GM12878 (cell line): ENCODE data around the gene CD38. TPM values are rescaled to one million over a fixed set of nuclear protein-coding genes. Genes with fewer than 3 reads are reported as not detected.

Experiments used
- ATAC-seq: fragments of 200-7000 bp; cut with Tn5 transposase; 3 replicates; pipeline ENCODE4 v1.9.1; 2020; ENCODE audit warnings: mild to moderate bottlenecking, moderate library complexity
- BruUV-seq: library from RNA; stranded (reverse); fragments of 400-500 nt; replicated peaks from 2 replicates; lab custom pipeline; 2021; lab: Mats Ljungman, UMichigan
- CTCF ChIA-PET: fragments of 300-600 bp; sonication (Branson Sonifier 250); formaldehyde crosslinking; extraction: SDS; loops from one replicate; lab custom pipeline; 2021; ENCODE audit warnings: inconsistent platforms; lab: Yijun Ruan, JAX
- POLR2A ChIA-PET: fragments of 350-600 bp; formaldehyde crosslinking; extraction: SDS; loops from one replicate; lab custom pipeline; 2021; ENCODE audit warnings: inconsistent platforms; lab: Charles Lee
- RAD21 ChIA-PET: fragments of 300-600 bp; sonication (Branson Sonifier 250); formaldehyde crosslinking; loops from one replicate; lab custom pipeline; 2023; ENCODE audit warnings: antibody characterized with exemption; ENCODE audit not compliant: unreplicated experiment; lab: Charles Lee
- SMC1A ChIA-PET: fragments of 300-600 bp; sonication (Branson Sonifier 250); formaldehyde crosslinking; loops from one replicate; lab custom pipeline; 2023; ENCODE audit not compliant: unreplicated experiment, uncharacterized antibody; lab: Charles Lee
- DNase-seq: peaks from one replicate; pipeline ENCODE4 v3.0.0-alpha.2; 2011; ENCODE audit warnings: low read depth, low spot score
- FAIRE-seq: peaks from 3 replicates; lab custom pipeline; 2011; peaks lifted over from hg19 to GRCh38; lab: Jason Lieb, UNC
- H2AFZ ChIP-seq: 2 replicates; pipeline ENCODE4 v1.6.0; 2011; ENCODE audit warnings: low read depth, low read length, control low read depth; ENCODE audit not compliant: control insufficient read depth
- H3K27ac ChIP-seq: 2 replicates; pipeline ENCODE4 v1.5.1; 2011; ENCODE audit warnings: control low read depth; ENCODE audit not compliant: control insufficient read depth, insufficient read depth
- H3K27me3 ChIP-seq, 2 experiments: replicated peaks in 1 of 2; 2 replicates each; pipeline versions ENCODE4 v1.6.0 to v1.6.1; 2011; ENCODE audit warnings: low read length in 1 of 2; ENCODE audit not compliant: control insufficient read depth in 2 of 2, insufficient read depth in 2 of 2
- H3K36me3 ChIP-seq, 2 experiments: 2 replicates each; pipeline ENCODE4 v1.5.1; 2011; ENCODE audit warnings: low read length in 1 of 2; ENCODE audit not compliant: control insufficient read depth in 2 of 2, insufficient read depth in 2 of 2
- H3K4me1 ChIP-seq: 2 replicates; pipeline ENCODE4 v1.6.1; 2011; ENCODE audit warnings: mild to moderate bottlenecking, low read length, moderate library complexity, mixed read lengths; ENCODE audit not compliant: control insufficient read depth, insufficient read depth
- H3K4me2 ChIP-seq: 2 replicates; pipeline ENCODE4 v1.6.0; 2011; ENCODE audit warnings: control low read depth; ENCODE audit not compliant: control insufficient read depth, insufficient read depth
- H3K4me3 ChIP-seq: fragments of 200-600 bp; sonication (generic); 2 replicates; pipeline ENCODE4 v1.5.1; 2016
- H3K79me2 ChIP-seq: 2 replicates; pipeline ENCODE4 v1.6.0; 2011; ENCODE audit warnings: low read length; ENCODE audit not compliant: control insufficient read depth, insufficient read depth
- H3K9ac ChIP-seq: 2 replicates; pipeline ENCODE4 v1.8.0; 2011; ENCODE audit warnings: low read length, control low read depth, mixed read lengths; ENCODE audit not compliant: control insufficient read depth, insufficient read depth
- H3K9me3 ChIP-seq: replicated peaks from 3 replicates; pipeline ENCODE4 v1.5.1; 2011; ENCODE audit warnings: mild to moderate bottlenecking, low read length; ENCODE audit not compliant: control insufficient read depth, insufficient read depth
- H4K20me1 ChIP-seq: 2 replicates; pipeline ENCODE4 v1.6.0; 2011; ENCODE audit not compliant: control insufficient read depth, insufficient read depth
- SP1 ChIP-seq: IDR thresholded peaks from one replicate; pipeline ENCODE4 v1.6.1; 2011; ENCODE audit warnings: low read depth, low read length
- SREBF2 ChIP-seq: IDR thresholded peaks from 2 replicates; pipeline ENCODE4 v1.6.1; 2012; ENCODE audit warnings: mild to moderate bottlenecking, low read length
- WGBS: methylation state at CpG from one replicate; pipeline ENCODE4 v1.1.6; 2016; ENCODE audit warnings: low lambda C conversion rate; ENCODE audit not compliant: insufficient replicate concordance, insufficient coverage; ENCODE audit errors: missing lambda C conversion rate; 5-methylcytosine and 5-hydroxymethylcytosine counted together
- in situ Hi-C: fragments of 300-500 bp; cut with MboI; formaldehyde crosslinking; loops from 9 replicates; pipeline ENCODE4 v1.14.3; 2018; ENCODE audit warnings: mixed read lengths
- intact Hi-C: fragments of 100-400 bp; cut with micrococcal nuclease; formaldehyde crosslinking; loops from one replicate; pipeline ENCODE4 v1.14.2; 2022; ENCODE audit not compliant: unreplicated experiment
- polyA plus RNA-seq, 11 experiments: library from polyadenylated mRNA; depleted of rRNA in 4 of 11; unstranded in 6 of 11; stranded (reverse) in 5 of 11; fragments of >200 nt; fragmentation: Nextera tagmentation in 4 of 11; fragmentation: Illumina TruSeq in 1 of 11; extraction: Ambion mirVana in 4 of 11; extraction: Trizol in 1 of 11; gene quantifications; 1 replicate in 1 of 11; 2 replicates in 10 of 11; pipeline versions ENCODE4 v1.2.1 to v1.2.3, GENCODE V29; 2011 to 2016; ENCODE audit warnings: inconsistent platforms in 2 of 11, missing spikeins in 2 of 11, low read depth in 1 of 11
- total RNA-seq, 4 experiments: library from RNA; depleted of rRNA in 3 of 4; stranded (reverse); fragments of >200 nt in 3 of 4; fragmentation: Illumina TruSeq in 1 of 4; extraction: Trizol in 1 of 4; gene quantifications; 2 replicates each; pipeline versions ENCODE4 v1.2.1 to v1.2.3, GENCODE V29; 2013 to 2021
- TF ChIP-seq, protein P1 (sequence below): IDR thresholded peaks from 2 replicates; pipeline ENCODE4 v1.6.1; 2011; ENCODE audit warnings: borderline replicate concordance, low read depth, mild to moderate bottlenecking, moderate library complexity, low read length; ENCODE audit not compliant: insufficient read depth, poor library complexity, severe bottlenecking
- TF ChIP-seq, protein P2 (sequence below): fragments of 450-650 bp; IDR thresholded peaks from 2 replicates; pipeline ENCODE4 v1.6.1; 2016; ENCODE audit warnings: mild to moderate bottlenecking, moderate library complexity, borderline replicate concordance

The CD38 gene
- total and polyA plus RNA-seq, 10 of the 15 experiments (the other 5 are each of a cell fraction or from before 2014, with no cell fraction given) = 3.5 to 39.8 (median 12.7) TPM

DNA sequence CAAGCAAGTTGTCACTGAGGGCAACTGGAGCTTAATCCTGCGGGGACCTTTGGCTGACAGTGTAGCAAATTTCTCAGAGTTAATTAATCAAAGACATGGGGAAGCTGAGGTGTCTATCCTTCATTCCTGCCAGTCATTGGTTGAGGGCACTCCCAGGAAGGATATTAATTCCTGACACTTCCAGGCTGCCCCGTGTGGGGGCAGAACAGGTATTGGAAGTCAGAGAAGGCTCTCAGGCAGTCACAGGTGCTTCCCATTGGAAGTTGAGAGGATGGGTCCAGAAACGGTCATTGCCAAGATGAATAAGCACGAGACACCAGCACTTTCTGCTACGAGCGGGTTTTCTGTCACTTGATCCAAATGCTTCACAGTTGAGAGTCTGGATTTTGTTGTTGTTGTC lies 29.1 kb upstream of the CD38 start:
- intact Hi-C loops = no loop called here
- no peak for FAIRE-seq

More for the DNA sequence above, 29.1 kb upstream of the CD38 start:
- ChIA-PET POLR2A (no interaction called here), CTCF (interaction anchor here (0.6 to 1.9 kb wide), 6 partner anchors 12 to 269 kb away, joined by 3 to 7 read pairs (median 4); no protein-coding TSS in a partner anchor), RAD21 (interaction anchor here (1.7 kb wide), 1 partner anchor 135 kb away, joined by 3 read pairs; no protein-coding TSS in a partner anchor), SMC1A (interaction anchor here (0.9 to 2.5 kb wide), 4 partner anchors 9 to 133 kb away, joined by 3 to 7 read pairs (median 4); no protein-coding TSS in a partner anchor)
- no peak overlapping the region for H3K4me3 ChIP-seq
- no peaks in the 10 kb centered on the region for H3K79me2 ChIP-seq
- no peaks in the 10 kb centered on the region for H3K9me3 ChIP-seq
- BruUV-seq = no TSS peak
- H3K4me1 ChIP-seq = no peaks in the 10 kb centered on the region
- no peaks in the 10 kb centered on the region for H4K20me1 ChIP-seq
- 59% methylated on average over 6 of the region's 6 CpGs for WGBS
- H3K27me3 ChIP-seq = no peaks in the 10 kb centered on the region
- no peak overlapping the region for H3K27ac ChIP-seq
- H3K9ac ChIP-seq = no peak overlapping the region
- no peak overlapping the region for H3K4me2 ChIP-seq
- H2AFZ ChIP-seq = no peak overlapping the region
- in situ Hi-C loops = no loop called here
- DNase-seq = no peak
- H3K36me3 ChIP-seq = no peaks in the 10 kb centered on the region
- no peak for ATAC-seq
- TF ChIP-seq, protein P1, sequence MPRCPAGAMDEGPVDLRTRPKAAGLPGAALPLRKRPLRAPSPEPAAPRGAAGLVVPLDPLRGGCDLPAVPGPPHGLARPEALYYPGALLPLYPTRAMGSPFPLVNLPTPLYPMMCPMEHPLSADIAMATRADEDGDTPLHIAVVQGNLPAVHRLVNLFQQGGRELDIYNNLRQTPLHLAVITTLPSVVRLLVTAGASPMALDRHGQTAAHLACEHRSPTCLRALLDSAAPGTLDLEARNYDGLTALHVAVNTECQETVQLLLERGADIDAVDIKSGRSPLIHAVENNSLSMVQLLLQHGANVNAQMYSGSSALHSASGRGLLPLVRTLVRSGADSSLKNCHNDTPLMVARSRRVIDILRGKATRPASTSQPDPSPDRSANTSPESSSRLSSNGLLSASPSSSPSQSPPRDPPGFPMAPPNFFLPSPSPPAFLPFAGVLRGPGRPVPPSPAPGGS = no peak
- no peak for TF ChIP-seq SP1
- TF ChIP-seq SREBF2 = no peak
- TF ChIP-seq, protein P2, sequence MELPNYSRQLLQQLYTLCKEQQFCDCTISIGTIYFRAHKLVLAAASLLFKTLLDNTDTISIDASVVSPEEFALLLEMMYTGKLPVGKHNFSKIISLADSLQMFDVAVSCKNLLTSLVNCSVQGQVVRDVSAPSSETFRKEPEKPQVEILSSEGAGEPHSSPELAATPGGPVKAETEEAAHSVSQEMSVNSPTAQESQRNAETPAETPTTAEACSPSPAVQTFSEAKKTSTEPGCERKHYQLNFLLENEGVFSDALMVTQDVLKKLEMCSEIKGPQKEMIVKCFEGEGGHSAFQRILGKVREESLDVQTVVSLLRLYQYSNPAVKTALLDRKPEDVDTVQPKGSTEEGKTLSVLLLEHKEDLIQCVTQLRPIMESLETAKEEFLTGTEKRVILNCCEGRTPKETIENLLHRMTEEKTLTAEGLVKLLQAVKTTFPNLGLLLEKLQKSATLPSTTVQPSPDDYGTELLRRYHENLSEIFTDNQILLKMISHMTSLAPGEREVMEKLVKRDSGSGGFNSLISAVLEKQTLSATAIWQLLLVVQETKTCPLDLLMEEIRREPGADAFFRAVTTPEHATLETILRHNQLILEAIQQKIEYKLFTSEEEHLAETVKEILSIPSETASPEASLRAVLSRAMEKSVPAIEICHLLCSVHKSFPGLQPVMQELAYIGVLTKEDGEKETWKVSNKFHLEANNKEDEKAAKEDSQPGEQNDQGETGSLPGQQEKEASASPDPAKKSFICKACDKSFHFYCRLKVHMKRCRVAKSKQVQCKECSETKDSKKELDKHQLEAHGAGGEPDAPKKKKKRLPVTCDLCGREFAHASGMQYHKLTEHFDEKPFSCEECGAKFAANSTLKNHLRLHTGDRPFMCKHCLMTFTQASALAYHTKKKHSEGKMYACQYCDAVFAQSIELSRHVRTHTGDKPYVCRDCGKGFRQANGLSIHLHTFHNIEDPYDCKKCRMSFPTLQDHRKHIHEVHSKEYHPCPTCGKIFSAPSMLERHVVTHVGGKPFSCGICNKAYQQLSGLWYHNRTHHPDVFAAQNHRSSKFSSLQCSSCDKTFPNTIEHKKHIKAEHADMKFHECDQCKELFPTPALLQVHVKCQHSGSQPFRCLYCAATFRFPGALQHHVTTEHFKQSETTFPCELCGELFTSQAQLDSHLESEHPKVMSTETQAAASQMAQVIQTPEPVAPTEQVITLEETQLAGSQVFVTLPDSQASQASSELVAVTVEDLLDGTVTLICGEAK = no peak
- TF ChIP-seq, all 136 proteins: peak for 0
